Large intestine (tissue), 3 donors: Measurements from ENCODE around the gene RPS27. TPM values are rescaled to one million over a fixed set of nuclear protein-coding genes. Genes with fewer than 3 reads are reported as not detected.
"Not testable (repeated sequence)": the region's sequence is repeated elsewhere in the genome, so short reads cannot be mapped to it uniquely, and the experiment has no call there.

Experiments
- DNase-seq, 2 donors: peaks; one replicate each; pipeline versions ENCODE4 v3.0.0 to v3.0.0-alpha.2; 2013
- H3K27ac ChIP-seq: one replicate; pipeline ENCODE4 v1.5.1; 2013; ENCODE audit warnings: low read length
- H3K27me3 ChIP-seq: 2 replicates; pipeline ENCODE4 v1.6.1; 2013; ENCODE audit warnings: low read length; ENCODE audit not compliant: control insufficient read depth, insufficient read depth
- H3K36me3 ChIP-seq: 2 replicates; pipeline ENCODE4 v1.6.1; 2013; ENCODE audit warnings: low read length; ENCODE audit not compliant: control insufficient read depth, insufficient read depth
- H3K4me1 ChIP-seq: one replicate; pipeline ENCODE4 v1.6.1; 2013; ENCODE audit warnings: low read length; ENCODE audit not compliant: control insufficient read depth, insufficient read depth
- H3K4me3 ChIP-seq: one replicate; pipeline ENCODE4 v1.5.1; 2013; ENCODE audit warnings: low read length
- H3K9me3 ChIP-seq: one replicate; pipeline ENCODE4 v1.6.1; 2013; ENCODE audit warnings: mild to moderate bottlenecking, low read depth, low read length, moderate library complexity; ENCODE audit not compliant: control insufficient read depth
- WGBS: methylation state at CpG from one replicate; pipeline ENCODE4 v1.1.5; 2013; ENCODE audit warnings: low lambda C conversion rate; ENCODE audit not compliant: insufficient coverage; 5-methylcytosine and 5-hydroxymethylcytosine counted together
- polyA plus RNA-seq: library from polyadenylated mRNA; unstranded; fragments of 120-200 nt; gene quantifications from one replicate; pipeline ENCODE4 v1.2.1, GENCODE V29; 2013

RPS27 gene
- polyA plus RNA-seq, 1 donor = 5,987 TPM

- no CpG with 5 or more reads among the region's 3 CpGs for WGBS
- Histone ChIP-seq H3K4me3 (no peak overlapping the region), H3K27ac (no peak overlapping the region), H3K27me3 (no peaks in the 10 kb centered on the region), H3K4me1 (peaks cover 4% of the 10 kb centered on the region), H3K9me3 (no peaks in the 10 kb centered on the region), H3K36me3 (no peaks in the 10 kb centered on the region)
- DNase-seq = no peak
Measured at GRCh38 chr1:154006136-154006535, 15.6 kb downstream of the RPS27 start.

DNA sequence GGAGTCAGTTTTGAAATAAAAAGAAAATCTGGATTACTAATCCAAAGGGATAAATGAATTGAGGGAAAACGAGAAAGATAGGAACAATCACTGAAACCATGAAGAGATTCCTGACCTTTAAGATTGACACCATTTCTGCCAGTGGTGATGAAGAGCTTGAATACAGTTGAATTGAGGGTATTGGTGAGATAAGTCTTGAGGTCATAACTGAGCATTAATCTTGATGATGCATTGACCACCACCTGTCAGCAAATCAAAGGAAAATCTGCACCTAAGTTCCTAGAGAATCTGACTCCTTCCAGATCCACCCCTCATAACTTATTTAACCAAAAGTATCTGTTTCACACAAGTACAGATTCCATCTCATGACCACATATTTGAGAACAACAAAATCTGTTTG, 21.6 kb downstream of the RPS27 start:
- Histone ChIP-seq H3K27me3 (no peaks in the 10 kb centered on the region), H3K36me3 (no peaks in the 10 kb centered on the region), H3K4me3 (no peak overlapping the region), H3K27ac (no peak overlapping the region), H3K9me3 (no peaks in the 10 kb centered on the region), H3K4me1 (no peaks in the 10 kb centered on the region)
- no peak for DNase-seq
- no CpG with 5 or more reads among the region's 1 CpG for WGBS

DNA sequence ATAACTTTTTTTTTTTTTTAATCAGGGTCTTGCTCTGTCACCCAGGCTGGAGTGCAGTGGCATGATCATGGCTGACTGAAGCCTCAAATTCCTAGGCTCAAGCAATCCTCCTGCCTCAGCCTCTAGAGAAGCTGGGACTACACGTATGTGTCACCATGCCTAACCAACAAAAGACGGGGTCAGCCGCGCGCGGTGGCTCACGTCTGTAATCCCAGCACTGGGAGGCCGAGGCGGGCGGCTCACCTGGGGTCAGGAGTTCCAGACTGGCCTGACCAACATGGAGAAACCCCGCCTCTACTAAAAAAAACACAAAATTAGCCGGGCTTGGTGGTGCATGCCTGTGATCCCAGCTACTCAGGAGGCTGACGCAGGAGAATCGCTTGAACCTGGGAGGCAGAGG, 22.0 kb downstream of the RPS27 start:
- no CpG with 5 or more reads among the region's 14 CpGs for WGBS
- not testable (repeated sequence) for DNase-seq, H3K36me3 ChIP-seq, H3K27ac ChIP-seq, H3K9me3 ChIP-seq, H3K27me3 ChIP-seq, H3K4me1 ChIP-seq, H3K4me3 ChIP-seq

GRCh38 chr1:154014154-154014907, 23.8 kb downstream of the RPS27 start:
- Histone ChIP-seq H3K36me3 (no peaks in the 10 kb centered on the region), H3K4me1 (no peaks in the 10 kb centered on the region), H3K4me3 (no peak overlapping the region), H3K27me3 (no peaks in the 10 kb centered on the region), H3K9me3 (no peaks in the 10 kb centered on the region), H3K27ac (no peak overlapping the region)
- 50% methylated on average over 1 of the region's 3 CpGs for WGBS
- no peak for DNase-seq

- H3K27ac ChIP-seq = no peak overlapping the region
- WGBS = no CpG with 5 or more reads among the region's 4 CpGs
- no peaks in the 10 kb centered on the region for H3K9me3 ChIP-seq
- no peaks in the 10 kb centered on the region for H3K27me3 ChIP-seq
- no peak for DNase-seq
- H3K4me1 ChIP-seq = no peaks in the 10 kb centered on the region
- no peaks in the 10 kb centered on the region for H3K36me3 ChIP-seq
- H3K4me3 ChIP-seq = no peak overlapping the region
Measured at GRCh38 chr1:154019269-154019668, 28.7 kb downstream of the RPS27 start.

DNA sequence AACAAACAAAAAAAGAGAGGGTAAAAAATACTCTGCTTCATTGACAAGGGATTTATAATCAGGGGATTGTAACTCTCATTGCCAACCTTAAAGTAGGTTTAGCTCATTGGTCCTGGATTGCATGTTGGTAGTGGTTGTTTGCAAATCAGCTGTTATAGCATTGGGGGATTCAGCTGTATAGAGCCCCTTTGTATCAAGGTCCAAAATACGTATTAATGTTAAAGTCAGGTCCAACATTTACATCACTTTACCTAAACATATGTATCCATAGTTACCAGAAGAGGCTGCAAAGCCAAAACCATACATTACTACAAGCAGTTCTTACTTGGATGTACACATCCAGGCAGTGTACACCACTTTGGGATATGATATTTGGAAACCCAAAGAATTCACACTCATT, 29.4 kb downstream of the RPS27 start:
- H3K27ac ChIP-seq = no peak overlapping the region
- no CpG with 5 or more reads among the region's 1 CpG for WGBS

DNA sequence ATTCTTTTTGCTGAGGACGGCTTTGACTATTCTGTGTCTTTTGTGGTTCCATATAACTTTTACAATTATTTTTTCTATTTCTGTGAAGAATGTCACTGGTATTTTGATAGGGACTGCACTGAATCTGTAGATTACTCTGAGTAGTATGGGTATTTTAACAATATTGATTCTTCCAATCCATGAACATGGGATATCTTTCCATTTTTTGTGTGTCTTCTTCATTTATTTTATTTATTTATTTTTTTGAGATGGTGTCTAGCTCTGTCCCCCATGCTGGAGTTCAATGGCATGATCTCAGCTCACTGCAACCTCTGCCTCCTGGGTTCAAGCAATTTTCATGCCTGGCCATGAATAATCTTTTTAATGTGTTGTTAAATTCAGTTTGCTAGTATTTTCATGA, 43.1 kb downstream of the RPS27 start:
- 100% methylated on average over 1 of the region's 1 CpG for WGBS
- not testable (repeated sequence) for H3K4me1 ChIP-seq, H3K36me3 ChIP-seq, H3K27me3 ChIP-seq, DNase-seq, H3K4me3 ChIP-seq, H3K9me3 ChIP-seq, H3K27ac ChIP-seq

More for the DNA sequence above, 29.4 kb downstream of the RPS27 start:
- no peaks in the 10 kb centered on the region for H3K27me3 ChIP-seq
- no peak for DNase-seq
- no peak overlapping the region for H3K4me3 ChIP-seq
- no peaks in the 10 kb centered on the region for H3K36me3 ChIP-seq
- H3K4me1 ChIP-seq = no peaks in the 10 kb centered on the region
- H3K9me3 ChIP-seq = no peaks in the 10 kb centered on the region

Other genes starting within 250 kb of the RPS27 start
- 32.4 TPM for gene SLC27A3, start 215.4 kb upstream of the RPS27 start, polyA plus RNA-seq
- gene GATAD2B, start 67.8 kb upstream of the RPS27 start, polyA plus RNA-seq = 13.5 TPM
- 44.7 TPM for gene DENND4B, start 44.0 kb upstream of the RPS27 start, polyA plus RNA-seq
- 37.9 TPM for gene CRTC2, start 32.1 kb upstream of the RPS27 start, polyA plus RNA-seq
- gene SLC39A1, start 27.2 kb upstream of the RPS27 start, polyA plus RNA-seq = 73.7 TPM
- gene CREB3L4, start 22.9 kb upstream of the RPS27 start, polyA plus RNA-seq = 17.9 TPM
- 120 TPM for gene JTB, start 13.1 kb upstream of the RPS27 start, polyA plus RNA-seq
- 110 TPM for gene RAB13, start 4.4 kb upstream of the RPS27 start, polyA plus RNA-seq
- gene NUP210L, start 164.3 kb downstream of the RPS27 start, polyA plus RNA-seq = 0.03 TPM
- gene TPM3, start 201.3 kb downstream of the RPS27 start, polyA plus RNA-seq = 303 TPM
- gene CFAP141, start 215.6 kb downstream of the RPS27 start, polyA plus RNA-seq = not detected
- gene UBAP2L, start 230.2 kb downstream of the RPS27 start, polyA plus RNA-seq = 143 TPM